GM19463 (cell line): ENCODE measurements around the gene TP73.
"Not testable (repeated sequence)": the region's sequence is repeated elsewhere in the genome, so short reads cannot be mapped to it uniquely, and the experiment has no call there.

Experiments used
- ATAC-seq: cut with Tn5 transposase; IDR thresholded peaks from one replicate; pipeline ENCODE4 v1.9.1; 2021; ENCODE audit warnings: mild to moderate bottlenecking, moderate library complexity; ENCODE audit not compliant: unreplicated experiment

Gene TP73

DNA sequence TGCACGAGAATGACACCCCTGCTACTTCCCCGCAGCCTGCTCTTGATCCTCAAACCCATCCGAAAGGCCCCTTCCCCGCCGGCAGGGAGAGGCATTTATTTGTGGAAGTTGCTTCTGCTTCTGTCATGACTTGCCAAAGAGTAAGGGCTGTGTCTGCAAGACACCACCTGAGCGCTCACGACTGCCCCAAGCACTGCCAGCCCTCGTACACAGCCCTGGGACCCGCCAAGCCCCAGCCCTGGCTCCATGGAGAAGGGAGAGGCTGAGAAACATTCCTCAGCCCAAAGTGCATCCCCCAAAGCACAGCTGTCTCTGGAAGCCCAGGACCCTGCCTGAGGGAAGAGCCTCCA, 33.8 kb upstream of the TP73 start:
- no peak for ATAC-seq

DNA sequence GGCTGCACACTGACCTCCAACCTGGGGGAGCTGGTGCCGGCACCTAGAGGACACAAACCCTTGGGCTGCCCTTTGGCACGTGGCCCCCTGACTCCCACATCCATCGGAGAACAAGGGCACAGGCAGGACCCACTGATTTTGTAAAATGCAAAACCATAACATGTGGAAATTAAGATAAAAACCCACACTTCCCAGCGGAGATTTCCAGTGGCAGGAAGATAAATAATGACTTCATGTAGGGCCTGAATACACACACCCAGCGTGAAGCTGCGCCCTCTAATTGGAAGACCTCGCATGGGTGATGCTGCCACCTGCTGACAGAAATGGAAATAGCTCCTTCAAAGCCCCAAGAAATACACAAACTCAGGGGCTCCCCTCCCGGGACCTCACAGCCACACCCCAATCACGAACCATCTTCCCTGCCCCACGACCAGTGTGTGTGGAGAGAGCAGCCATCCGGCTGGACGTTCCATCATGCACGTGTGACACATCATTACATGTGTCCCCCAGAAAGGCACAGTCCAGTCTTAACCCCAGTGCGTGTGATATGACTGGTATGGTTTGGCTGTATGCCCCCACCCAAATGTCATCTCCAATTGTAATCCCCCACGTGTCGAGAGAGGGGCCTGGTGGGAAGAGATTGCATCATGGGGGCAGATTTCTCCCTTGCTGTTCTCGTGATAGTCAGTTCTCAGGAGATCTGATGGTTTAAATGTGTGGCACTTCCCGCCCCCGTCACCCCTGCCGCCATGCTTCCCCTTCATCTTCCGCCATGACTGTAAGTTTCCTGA, 33.2 kb upstream of the TP73 start:
- no peak for ATAC-seq

DNA sequence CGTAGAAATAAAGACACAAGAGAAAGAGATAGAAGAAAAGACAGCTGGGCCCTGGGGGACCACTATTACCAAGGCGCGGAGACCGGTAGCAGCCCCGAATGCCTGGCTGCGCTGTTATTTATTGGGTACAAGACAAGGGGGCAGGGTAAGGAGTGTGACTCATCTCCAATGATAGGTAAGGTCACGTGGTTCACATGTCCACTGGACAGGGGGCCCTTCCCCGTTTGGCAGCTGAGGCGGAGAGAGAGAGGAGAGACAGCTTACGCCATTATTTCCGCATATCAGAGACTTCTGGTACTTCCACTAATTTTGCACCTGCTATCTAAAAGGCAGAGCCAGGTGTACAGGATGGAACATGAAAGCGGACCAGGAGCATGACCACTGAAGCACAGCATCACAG, 31.6 kb upstream of the TP73 start:
- no peak for ATAC-seq

DNA sequence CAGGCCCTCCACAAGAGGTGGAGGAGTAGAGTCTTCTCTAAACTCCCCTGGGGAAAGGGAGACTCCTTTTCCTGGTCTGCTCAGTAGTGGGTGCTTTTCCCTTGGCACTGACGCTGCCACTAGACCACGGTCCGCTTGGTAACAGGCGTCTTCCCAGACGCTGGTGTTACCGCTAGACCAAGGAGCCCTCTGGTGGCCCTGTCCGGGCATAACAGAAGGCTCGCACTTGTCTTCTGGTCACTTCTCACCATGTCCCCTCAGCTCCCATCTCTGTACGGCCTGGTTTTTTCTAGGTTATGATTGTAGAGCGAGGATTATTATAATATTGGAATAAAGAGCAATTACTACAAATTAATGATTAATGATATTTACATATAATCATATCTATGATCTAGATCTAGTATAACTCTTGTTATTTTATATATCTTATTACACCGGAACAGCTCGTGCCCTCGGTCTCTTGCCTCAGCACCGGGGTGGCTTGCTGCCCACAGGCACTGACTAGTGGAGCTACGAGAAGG, 31.1 kb upstream of the TP73 start:
- not testable (repeated sequence) for ATAC-seq

DNA sequence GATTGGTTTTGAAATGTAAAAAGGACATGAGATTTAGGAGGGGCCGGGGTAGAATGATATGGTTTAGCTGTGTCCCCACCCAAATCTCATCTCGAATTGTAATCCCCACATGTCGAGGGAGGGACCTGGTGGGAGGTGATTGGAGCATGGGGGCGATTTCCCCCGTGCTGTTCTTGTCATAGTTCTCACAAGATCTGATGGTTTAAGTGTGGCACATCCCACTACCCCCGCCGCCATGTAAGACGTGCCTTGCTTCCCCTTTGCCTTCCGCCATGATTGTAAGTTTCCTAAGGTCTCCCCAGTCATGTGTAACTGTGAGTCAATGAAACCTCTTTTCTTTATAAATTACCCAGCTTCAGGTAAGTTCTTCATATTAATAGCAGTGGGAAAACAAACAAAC, 30.2 kb upstream of the TP73 start:
- not testable (repeated sequence) for ATAC-seq

DNA sequence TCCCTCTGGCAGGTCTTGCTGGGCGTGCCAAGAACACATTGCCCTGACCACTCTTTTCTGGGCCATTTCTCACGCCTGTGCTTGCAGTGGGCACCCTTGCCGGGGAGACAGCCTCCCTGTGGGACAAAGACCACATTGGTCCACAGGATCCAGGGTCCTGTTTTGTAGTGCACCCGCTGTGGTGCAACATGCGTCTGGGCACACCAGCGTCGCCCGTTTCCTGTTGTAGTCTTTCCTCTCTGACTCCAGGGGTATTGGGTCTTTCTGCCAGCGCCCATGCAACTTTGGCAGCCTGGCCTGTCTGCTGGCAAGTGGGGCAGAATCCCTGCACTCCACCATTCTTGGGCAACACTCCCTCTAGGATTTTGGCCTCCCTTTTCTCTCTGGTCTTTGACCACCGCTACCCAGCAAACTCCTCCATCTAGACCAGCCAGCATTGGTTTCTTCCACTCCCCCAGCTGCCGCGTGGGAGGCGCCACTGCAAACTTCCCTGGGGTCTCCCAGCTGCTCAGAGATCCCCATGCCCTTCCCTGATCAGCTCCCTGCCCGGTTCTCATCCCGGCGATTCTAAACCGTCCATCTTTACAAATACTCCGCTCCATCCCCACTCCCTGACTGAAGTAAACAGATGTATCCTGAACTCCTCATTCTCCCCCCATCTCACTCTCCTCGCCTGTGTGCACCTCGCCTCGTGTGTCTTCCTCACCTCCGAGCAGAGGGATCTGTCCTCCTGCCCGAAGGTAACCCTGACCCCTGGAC, 28.7 kb upstream of the TP73 start:
- ATAC-seq: no peak

DNA sequence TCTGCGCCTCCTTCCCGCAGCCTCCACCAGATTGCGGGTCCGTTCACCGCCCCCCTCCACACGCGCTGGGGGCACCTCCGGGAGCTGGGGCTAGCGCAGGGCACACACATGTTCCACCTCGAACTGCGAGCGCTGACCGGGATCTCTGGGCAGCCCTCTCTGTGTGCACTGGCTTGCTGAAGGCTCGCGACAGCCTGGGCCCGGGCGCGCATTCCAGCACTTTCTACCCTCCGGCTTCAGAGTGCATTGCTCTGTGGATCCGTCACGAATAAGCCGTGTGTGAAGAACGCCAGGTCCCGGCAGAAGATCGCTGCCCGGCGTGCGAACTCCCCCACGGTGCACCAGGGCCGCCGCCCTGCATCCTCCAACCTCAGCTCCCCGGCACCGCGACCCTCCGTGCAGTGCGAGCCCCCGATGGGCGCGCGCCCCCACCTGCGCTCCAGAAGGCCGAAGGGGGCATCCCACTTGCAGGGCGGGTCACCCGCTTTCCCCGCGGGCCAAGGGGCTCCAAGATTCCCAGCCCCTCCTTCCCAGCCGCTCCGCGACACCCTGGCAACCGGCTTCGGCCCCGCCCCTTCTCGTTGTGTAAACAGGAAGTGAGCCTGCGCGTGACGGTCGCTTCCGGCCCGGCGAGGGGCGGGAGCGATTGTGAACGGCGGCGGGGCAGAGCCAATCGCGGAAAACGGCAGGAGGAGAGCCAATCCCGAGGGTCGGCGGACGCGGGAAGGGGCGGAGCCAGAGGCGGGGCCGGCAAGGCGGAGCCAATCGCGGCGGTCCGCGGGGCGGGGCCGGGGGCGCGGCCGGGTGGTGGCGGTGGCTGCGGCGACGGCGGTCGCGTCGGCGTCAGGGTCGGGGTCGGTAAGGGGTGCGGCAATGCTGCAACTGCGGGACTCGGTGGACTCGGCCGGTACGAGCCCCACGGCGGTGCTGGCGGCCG, 27.8 kb upstream of the TP73 start, which contains the start of gene TPRG1L:
TPRG1L (plus strand) TSS at position 816 of the 937 bp plus-strand sequence; CDS start at position 874, 58 bp downstream.
- ATAC-seq: peak; percentile 91

DNA sequence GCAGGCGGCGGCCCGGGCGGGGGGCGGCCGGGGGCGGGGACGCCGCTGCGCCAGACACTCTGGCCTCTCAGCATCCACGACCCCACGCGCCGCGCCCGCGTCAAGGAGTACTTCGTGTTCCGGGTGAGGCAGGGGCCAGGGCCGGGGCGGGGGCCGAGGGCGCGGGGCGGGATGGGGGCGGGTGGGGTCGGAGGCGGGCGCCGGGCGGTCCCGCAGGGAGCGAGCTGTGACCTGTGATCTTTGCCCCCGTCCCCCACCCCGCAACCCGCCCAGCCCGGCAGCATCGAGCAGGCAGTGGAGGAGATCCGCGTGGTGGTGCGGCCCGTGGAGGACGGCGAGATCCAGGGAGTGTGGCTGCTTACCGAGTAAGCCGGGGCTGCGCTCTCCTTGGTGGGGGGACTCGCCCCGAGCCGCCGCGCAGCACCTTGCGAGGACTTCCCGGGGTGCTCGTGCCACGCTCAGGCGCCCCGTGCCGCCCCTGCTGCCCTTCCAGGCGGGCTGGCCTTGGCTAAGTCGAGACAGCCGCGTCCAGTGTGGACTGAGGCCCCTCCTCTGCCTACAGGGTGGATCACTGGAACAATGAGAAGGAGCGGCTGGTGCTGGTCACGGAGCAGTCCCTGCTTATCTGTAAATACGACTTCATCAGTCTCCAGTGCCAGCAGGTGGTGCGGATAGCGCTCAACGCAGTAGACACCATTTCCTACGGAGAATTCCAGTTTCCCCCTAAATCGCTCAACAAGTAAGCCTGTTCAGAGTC, 27.0 kb upstream of the TP73 start:
- ATAC-seq: no peak

DNA sequence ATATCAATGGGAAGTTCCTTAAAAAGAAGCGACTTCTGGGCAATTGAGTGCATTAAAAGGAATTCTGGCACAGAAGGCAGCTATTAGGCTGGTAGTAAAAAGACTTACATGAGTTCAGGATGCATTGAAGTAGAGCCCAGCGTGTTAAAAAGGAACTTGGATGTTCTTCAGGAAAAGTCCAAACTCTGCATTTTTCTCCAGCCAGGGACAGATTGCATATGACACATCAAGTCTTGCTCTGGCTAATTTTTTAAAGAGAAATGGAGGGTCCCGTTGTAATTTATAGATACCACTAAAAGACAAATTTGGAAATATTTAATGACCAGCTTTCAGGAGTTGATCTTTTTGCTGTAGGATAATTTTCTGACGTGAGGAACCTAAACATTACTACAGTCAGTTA, 26.3 kb upstream of the TP73 start:
- ATAC-seq: no peak

DNA sequence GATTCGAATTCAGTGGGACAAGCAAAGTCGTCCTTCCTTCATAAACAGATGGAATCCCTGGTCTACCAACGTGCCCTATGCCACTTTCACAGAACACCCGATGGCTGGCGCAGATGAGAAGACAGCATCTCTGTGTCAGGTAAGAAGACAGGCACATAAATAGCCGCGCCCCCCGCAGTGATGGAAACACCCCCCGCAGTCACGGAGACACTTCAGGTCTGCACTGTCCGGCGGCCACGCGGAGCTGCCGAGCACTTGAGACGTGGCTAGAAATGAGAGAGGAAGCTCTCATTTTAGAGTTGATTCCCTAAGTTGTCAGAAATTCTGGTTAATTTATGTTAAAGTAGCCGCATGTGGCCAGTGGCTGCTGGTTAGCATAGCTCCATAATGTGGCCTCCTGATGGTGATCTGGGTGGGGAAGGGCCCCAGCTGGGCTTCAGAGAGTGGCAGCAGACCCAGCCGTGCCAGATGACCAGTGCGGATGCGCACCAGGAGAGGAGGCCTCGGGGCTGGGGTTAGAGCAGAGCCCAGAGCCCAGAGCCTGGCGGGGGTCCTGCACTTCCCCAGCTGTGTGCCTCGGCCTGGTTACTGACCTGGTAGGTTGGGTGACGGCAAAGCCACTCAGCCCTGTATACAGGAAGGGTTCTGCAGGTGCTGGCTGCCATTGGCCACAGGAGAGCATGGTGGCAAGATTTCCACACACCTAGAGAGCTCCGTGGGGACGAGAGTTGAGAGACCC, 24.6 kb upstream of the TP73 start:
- ATAC-seq: no peak

DNA sequence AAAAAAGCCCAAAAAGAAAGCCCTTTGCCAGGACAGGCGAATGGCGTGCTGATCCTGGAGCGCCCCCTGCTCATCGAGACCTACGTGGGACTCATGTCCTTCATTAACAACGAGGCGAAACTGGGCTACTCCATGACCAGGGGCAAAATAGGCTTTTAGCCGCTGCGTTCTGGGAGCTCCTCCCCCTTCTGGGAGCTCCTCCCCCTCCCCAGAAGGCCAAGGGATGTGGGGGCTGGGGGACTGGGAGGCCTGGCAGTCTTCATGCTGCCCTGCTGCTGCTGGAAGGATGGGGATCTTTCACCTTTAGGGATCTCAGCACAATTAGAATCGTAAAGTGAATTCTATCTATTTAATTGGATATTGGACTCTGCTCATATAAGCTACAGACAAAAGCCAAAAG, 23.9 kb upstream of the TP73 start:
- ATAC-seq: no peak

DNA sequence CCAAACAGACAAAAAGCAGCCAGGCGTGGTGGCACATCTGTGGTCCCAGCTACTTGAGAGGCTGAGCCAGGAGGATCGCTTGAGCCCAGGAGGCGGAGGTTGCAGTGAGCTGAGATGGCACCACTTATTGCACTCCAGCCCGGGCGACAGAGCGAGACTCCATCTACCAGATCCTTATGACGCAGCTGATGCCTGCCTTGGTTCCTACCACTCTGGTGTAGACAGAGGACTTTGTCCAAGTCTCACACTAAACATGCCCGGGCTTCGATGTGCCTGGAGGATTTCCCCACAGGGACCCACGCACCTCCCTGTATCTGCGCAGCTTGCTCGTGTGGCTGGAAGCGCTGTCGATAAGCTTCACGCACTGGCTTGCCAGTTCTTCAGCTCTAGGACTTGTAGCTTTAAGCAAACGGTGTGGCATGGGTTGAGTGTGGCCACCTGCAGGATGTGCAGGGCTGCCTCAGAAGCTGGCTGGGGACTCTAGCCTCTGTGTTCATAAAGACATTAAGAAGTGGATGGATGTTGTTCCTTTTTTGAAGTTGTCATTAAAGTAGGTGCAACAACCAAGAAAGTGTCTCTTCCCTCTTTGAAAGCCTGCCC, 22.7 kb upstream of the TP73 start:
- no peak for ATAC-seq

DNA sequence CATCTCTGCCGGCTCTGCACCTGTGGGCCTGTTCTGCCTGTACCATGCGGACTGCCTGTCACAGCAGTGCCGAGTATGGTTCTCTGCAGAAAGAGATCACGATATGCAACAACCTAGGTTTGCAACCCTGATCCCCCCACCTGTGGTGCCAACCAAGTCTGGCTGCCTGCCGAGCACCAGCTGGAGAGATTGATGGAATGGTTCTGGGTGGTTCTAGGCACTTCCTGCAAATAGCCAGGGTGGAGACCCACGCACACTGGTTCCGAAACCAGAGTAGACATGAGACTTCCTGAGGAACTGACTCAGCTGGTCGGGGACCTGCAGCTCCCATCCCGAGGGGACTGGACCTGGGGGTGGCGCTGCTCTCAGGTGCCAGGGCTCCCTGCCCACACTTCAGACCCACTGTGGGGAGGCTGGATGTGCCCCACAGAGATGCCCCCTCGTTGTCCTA, 22.1 kb upstream of the TP73 start:
- no peak for ATAC-seq

DNA sequence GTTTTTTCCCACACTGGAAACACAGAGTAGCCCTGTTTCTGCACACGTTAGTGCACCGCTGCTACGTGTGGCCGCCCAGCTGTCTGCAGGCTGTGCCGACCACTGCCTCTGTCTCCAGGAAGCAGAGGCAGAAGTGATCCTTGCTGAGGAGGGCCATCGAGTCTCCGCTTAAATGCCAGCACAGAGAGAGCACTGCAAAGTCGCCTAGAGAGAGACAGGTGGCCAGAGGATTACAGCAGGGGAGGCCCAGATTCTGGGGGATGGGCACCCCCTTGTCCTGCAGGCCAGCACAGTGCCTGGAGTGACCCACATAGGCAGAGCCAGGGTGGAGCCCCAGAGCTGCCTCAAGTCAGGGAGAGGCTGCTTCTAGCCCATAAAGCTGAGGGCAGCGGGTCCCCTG, 21.4 kb upstream of the TP73 start:
- no peak for ATAC-seq

DNA sequence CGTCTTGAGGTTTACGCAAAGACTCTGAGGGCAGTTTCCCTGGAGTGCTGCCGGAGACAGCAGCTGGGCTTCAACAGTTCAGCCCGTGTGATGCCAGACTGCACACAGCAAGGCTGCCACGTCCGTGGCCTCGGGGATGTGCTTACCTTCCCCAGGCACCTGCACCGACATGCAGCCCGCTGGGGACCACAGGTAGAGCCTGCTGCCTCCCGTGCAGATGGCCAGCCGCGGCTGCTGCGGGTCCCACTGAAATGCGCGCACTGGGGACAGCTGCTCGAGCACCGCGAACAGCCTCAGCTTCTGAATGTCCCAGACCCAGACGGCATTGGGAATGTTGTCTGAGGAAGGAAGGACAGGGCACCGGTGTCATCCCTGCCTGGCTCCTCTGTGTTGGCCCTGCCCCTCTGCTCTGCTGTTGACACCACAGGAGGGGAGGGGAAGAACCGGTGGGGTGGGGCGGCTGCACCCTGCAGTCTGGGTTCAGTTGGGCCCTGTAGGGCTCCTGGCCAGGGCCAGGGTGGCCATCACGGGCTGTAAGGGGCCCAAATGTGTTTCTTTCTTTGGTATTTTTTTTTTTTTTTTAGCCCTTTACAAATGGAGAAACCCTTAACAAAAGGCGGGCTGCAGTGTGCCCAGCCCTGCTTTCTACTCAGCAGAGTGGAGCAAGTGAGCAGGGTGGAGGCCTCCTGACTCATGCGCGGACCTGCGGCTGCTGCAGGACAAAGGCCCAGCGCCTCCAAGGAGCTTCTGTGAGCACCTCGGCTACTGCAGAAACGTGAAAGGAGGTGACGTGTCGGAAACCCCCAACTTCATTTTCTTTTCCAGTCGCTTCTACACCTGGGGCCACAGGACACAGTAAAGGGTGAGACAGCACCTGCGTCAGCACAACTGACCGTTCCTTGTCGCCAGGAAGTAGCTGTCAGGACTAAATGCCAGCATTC, 20.7 kb upstream of the TP73 start:
- no peak for ATAC-seq

DNA sequence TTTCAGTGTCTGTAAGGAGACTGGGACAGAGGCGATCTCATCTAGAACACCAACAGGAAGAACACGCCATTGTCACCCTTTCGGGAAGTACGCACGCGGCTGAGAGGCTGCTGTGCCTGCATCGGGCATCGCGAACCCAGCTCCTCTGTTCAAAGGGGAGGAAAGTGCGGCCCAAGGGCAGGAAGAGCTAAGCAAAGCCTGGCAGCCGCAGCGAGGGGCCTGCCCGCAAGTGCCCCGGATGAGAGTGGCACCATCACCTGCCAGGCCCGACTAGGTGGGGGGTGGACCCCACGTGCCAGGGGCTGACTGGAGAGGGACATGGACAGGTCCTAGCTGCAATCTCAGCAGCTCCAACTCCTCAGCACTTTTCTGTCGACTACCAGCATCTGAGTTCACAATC, 20.0 kb upstream of the TP73 start:
- no peak for ATAC-seq

DNA sequence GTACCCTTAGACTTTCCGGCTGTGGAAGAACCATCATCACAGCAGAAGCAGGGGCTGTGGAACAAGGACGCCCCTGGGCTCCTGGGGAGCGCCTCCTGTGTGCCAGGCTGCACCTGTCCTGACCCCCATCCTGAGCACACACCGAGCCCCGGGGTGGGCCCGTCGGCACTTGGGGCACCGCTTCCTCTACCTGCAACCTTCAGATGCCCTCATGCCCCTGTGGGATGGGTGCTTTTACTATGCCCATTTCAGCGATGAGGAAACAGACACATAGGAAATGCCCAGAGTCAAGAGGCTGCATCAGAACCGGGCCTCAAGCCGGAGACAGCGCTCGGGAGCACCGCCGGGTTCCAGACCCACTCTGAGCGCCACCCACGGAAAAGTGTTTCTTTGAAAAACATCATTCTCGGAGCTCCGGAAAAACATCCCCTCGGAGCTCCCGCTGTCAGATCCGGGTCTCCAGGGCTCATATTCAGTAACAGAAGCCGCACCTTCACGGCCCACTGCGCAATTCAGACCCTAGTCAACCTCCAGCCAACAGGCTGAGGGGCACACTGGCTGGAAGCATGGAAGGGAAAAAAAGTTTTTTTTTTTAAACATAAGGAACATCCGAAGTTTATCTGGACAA, 19.5 kb upstream of the TP73 start:
- ATAC-seq: no peak
